SKM-1 (cell line): Measurements from ENCODE around the gene THUMPD3.

ENCODE experiments used
- DNase-seq: peaks from one replicate; lab custom pipeline; 2025; ENCODE audit not compliant: unreplicated experiment; lab: John Stamatoyannopoulos, UW

The THUMPD3 gene

GRCh38 chr3:9352917-9353752, 9.7 kb upstream of the THUMPD3 start:
- peak; percentile 20 for DNase-seq

GRCh38 chr3:9361691-9362388, 1.0 kb upstream of the THUMPD3 start:
- DNase-seq, result no peak

- DNase-seq, result no peak
Measured at GRCh38 chr3:9369508-9369907, 6.7 kb downstream of the THUMPD3 start.

- DNase-seq, result no peak
Measured at GRCh38 chr3:9373465-9373864, 10.6 kb downstream of the THUMPD3 start.

GRCh38 chr3:9377981-9378380, 15.1 kb downstream of the THUMPD3 start:
- DNase-seq, result no peak

- DNase-seq, result no peak
Measured at GRCh38 chr3:9379327-9379726, 16.5 kb downstream of the THUMPD3 start.

GRCh38 chr3:9380014-9380413, 17.2 kb downstream of the THUMPD3 start:
- no peak for DNase-seq

GRCh38 chr3:9384141-9384828, 21.4 kb downstream of the THUMPD3 start:
- DNase-seq, result no peak

GRCh38 chr3:9385187-9386077, 22.6 kb downstream of the THUMPD3 start:
- DNase-seq, result no peak

GRCh38 chr3:9386078-9386459, 23.2 kb downstream of the THUMPD3 start:
- DNase-seq, result no peak

GRCh38 chr3:9386501-9387321, 23.9 kb downstream of the THUMPD3 start:
- DNase-seq, result no peak

- DNase-seq, result no peak
Measured at GRCh38 chr3:9387322-9387655, 24.4 kb downstream of the THUMPD3 start.

GRCh38 chr3:9388142-9388541, 25.3 kb downstream of the THUMPD3 start:
- no peak for DNase-seq

GRCh38 chr3:9388562-9389272, 25.9 kb downstream of the THUMPD3 start:
- DNase-seq, result no peak

GRCh38 chr3:9390265-9390888, 27.5 kb downstream of the THUMPD3 start:
- DNase-seq, result no peak

GRCh38 chr3:9392041-9392440, 29.2 kb downstream of the THUMPD3 start:
- DNase-seq, result no peak

GRCh38 chr3:9395570-9396300, 32.9 kb downstream of the THUMPD3 start:
- DNase-seq, result no peak

- peak; percentile 78 for DNase-seq
Measured at GRCh38 chr3:9396301-9396631, 33.4 kb downstream of the THUMPD3 start.
